GM18870 (cell line): Measurements from ENCODE around the gene TKT.
"Not testable (repeated sequence)": the region's sequence is repeated elsewhere in the genome, so short reads cannot be mapped to it uniquely, and the experiment has no call there.

Experiments
- ATAC-seq: cut with Tn5 transposase; IDR thresholded peaks from one replicate; pipeline ENCODE4 v1.9.1; 2021; ENCODE audit warnings: moderate library complexity; ENCODE audit not compliant: unreplicated experiment

The TKT gene

GRCh38 chr3:53261712-53262111 lies 5.9 kb upstream of the TKT start:
- no peak for ATAC-seq

DNA sequence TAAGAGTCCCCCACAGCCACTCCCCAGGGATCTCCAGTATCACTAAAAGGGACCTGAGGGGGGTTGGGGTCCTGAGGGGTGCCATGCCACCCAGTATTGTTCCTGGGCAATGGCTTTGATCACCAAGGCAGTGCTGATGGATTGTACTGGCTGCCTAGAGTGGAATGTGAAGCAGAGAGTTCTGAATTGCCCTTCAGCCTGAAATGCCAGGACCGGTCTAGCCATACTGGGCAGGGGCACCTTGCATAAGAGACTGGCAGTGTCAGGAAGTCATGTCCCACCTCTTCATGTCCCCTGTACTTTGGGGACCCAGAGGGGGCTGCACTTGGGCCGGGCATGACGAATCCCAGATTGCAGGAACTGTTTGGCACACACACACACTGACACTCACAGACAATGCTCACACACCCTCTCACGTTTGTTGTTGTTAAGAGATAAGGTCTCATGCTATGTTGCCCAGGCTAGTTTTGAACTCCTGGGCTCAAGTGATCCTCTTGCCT lies 4.5 kb upstream of the TKT start:
- no peak for ATAC-seq

DNA sequence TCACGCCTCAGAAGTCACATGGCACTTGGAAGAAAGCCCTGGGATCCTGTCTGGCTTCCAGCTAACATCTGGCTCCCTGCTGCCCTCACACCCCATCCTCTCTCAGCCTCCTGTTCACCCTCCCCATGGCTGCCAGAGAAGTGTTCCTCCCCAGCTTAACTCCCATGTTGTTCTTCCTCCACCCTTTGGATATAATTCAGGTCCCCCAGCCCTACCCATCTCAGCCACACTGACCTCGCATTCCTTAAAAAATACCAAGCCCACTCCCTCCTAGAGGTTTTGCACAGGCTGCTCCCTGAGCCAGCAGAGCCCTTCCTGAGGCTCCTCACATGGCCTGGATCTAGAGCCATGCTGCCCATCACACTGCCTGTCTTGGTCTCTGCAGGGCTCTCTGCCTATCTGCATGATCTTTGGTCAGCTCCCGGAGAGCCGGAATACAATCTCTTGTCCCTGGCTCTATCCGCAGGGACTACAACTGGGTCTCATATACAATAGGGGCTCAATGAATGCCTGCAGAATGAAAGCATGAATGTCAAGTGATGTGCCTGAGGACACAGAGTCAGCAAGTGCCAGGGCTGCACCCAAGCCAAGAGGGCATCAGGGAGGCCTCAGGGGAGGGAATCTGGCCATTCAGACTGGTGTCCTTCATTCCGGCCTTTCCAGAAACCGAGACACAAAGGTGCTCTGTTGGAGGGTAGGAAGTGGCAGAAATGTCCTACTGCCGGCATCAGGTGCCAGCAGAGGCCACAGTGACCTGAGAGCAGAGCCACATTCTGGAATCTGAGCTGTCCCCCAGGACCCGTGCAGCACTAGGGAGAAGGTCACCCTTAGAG lies 3.8 kb upstream of the TKT start:
- ATAC-seq = no peak

DNA sequence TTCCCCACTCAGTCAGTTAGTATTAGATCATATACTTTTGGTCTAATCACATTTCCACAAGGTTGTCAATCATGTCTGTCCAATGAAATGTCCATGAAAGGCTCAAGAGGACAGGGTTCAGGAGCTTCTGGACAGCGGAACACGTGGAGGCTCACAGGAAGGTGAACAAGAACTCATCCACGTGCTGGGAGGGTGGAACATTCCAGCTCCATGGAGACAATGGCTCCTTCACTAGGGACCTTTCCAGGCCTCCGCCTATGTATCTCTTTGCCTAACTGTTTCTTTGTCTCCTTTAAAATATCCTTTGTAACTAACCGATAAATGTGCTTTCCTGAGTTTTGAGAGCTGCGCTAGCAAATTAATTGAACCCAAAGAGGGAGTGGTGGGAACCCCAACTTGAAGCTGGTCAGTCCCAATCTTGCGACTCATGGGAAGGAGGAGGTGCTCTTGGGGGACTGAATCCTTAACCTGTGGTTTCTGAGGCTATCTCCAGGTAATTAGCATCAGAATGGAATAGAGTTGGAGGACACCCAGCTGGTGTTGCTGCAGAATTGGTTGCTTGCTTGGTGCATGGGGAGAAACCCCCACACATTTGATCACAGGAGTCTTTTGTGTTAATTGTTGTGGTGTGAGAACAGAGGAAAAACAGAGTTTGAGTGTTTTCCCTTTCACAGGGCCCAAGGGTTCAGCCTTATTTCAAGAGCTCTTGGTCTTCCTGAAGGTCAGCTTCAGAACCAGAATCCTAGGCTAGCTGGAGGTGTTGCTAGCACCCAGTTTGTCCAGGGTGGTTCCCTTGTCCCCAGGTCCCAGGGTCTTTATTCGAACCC lies 3.0 kb upstream of the TKT start:
- ATAC-seq = no peak

DNA sequence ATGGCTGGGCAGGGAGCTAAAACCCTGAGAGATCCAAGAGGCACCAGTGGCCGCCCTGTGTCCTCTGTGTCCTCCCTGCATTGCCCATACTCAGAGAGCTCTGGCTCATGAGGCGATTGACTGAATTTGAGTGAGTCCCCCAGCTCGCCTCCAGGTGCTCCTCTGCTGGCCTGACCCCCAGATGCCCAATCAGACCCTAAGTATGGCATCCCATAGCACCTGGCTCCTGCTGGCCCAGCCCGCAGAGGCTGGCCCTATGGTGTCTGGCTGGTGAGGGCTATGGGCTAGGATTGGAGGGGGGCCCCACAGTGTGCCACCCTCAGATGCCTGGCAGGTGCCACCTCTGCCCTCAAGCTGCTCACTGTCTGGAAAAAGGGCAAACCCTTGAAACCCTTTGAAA lies 1.6 kb upstream of the TKT start:
- no peak for ATAC-seq

DNA sequence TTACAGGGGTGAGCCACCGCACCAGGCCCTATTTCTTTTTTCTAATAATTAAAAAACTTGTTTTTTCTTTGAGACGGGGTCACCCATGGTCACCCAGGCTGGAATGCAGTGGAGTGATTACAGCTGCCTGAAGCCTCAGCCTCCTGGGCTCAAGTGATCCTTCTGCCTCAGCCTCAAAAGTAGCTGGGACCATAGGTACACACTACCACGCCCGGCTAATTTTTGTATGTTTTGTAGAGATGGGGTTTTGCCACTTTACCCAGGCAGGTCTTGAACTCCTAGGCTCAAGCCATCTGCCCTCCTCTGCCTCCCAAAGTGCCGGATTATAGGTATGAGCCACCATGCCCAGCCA lies 858 bp upstream of the TKT start:
- no peak for ATAC-seq

- ATAC-seq = no peak
Measured at GRCh38 chr3:53255423-53255774, 423 bp downstream of the TKT start.

- no peak for ATAC-seq
Measured at GRCh38 chr3:53254509-53255422, 1.1 kb downstream of the TKT start.

DNA sequence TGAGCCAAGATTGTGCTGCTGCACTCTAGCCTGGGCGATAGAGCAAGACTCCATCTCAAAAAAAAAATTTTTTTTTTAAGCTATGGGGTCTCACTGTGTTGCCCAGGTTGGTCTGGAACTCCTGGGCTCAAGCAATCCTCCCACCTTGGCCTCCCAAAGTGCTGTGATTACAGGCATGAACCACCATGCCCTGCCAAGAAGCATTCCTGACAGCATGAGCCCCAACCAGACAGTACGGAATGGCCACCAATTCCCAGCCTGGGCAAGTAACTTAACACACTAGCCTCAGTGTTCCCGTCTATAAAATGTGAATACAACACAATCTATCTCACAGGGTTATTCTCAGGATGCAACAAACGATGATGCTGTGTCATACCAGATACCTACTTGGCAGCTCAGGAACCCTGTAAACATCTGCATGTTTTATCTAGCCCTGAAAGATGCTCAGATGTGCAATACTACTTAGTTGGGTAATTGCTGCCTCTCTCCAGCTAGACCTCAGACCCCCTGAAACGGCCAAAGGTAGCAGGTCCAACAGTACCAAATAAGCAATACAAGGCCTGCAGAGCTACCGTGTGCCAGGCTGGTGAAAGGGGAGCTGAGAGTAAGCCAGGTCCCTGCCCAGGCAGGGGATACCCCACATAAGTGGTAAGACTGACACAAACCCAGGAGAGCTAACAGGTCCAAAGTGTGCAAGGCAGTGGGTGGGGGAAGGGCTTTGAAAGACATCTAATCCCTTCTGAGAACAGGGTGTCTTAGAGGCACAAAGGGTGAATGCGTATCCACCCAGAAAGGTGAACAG lies 1.9 kb downstream of the TKT start:
- ATAC-seq = no peak

GRCh38 chr3:53252947-53253322 lies 2.9 kb downstream of the TKT start:
- ATAC-seq = not testable (repeated sequence)

GRCh38 chr3:53252096-53252946 lies 3.5 kb downstream of the TKT start:
- ATAC-seq = no peak

GRCh38 chr3:53250881-53251605 lies 4.8 kb downstream of the TKT start:
- no peak for ATAC-seq

- ATAC-seq = no peak
Measured at GRCh38 chr3:53250453-53250852, 5.4 kb downstream of the TKT start.

- no peak for ATAC-seq
Measured at GRCh38 chr3:53248161-53248560, 7.7 kb downstream of the TKT start.

DNA sequence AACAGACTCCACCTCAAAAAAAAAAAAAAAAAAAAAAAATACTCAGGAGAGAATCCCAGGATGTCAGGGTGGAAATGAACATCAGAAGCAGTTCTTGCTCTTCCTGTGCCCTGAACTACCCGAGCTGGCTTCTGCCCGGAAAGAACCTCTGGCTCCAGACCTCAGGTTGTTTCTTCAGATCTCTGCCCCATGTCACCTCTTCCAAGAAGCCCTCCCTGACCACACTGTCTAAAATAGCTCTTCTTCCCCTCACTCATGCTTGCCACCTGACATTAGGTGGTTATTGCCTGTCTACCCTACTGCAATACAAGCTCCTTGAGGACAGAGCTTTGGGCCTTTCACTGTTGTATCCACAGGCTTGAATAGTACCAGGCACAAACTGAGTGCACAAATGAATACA lies 8.2 kb downstream of the TKT start:
- no peak for ATAC-seq

DNA sequence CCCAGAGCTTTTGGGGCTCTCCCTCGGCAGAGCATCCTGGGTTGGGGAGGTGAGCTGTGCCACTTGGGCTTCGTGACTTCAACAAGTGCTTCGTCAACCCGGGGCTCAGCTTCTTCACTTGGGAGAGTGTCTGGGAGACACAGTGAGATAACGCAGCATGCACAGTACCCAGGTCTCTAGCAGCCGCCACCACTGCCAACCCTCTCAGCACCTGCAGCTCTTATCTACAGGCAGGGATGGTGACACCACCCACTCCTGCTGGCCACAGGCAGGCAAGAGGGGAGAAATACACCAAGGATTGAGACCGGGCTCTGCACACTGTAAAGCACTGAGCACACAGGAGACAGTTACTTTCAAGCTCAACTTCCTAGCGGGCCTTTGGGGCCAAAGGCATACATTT lies 11.6 kb downstream of the TKT start:
- no peak for ATAC-seq

GRCh38 chr3:53243785-53244184 lies 12.0 kb downstream of the TKT start:
- no peak for ATAC-seq

GRCh38 chr3:53243165-53243564 lies 12.7 kb downstream of the TKT start:
- no peak for ATAC-seq

GRCh38 chr3:53242642-53243041 lies 13.2 kb downstream of the TKT start:
- no peak for ATAC-seq
